HG02973 (cell line): ENCODE results near the gene RBFOX1.

Experiments used
- ATAC-seq: cut with Tn5 transposase; IDR thresholded peaks from one replicate; pipeline ENCODE4 v1.9.1; 2021; ENCODE audit warnings: moderate library complexity; ENCODE audit not compliant: unreplicated experiment

RBFOX1 gene

GRCh38 chr16:7748522-7748921 lies 415.9 kb downstream of the RBFOX1 start:
- ATAC-seq: no peak

DNA sequence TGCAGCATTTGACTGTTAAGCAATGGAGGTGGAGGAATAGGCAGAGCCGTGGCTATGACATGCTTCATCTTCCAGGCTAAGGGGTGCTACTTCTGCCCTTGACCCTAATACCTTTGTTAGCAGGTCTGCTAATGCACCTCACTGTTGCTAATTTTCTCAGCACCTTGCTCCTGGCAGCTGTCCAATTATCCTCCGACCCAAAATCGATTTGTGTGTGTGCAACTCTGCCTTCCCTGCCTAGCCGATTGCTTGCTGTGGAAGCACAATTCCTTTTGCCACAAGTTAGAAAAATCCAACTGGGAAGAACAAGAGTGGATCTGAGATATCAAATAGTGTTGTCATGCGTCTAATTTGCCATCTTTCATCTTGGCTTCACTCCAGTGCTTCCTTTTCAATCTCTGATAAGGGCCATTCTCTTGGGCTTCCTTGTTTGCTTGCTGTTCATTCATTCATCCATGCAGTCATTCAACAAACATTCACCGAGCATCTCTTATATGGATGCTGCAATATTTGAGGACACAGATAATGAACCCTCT lies 422.8 kb downstream of the RBFOX1 start:
- no peak for ATAC-seq
